H9 (cell line): ENCODE data around the gene SYT2. TPM values are rescaled to one million over a fixed set of nuclear protein-coding genes. Genes with fewer than 3 reads are reported as not detected.

ENCODE experiments used
- DNase-seq: peaks from one replicate; pipeline ENCODE4 v3.0.0-alpha.2; 2017
- H2AFZ ChIP-seq: one replicate; pipeline ENCODE4 v1.6.1; 2013; ENCODE audit warnings: mild to moderate bottlenecking, low read length, control low read depth, moderate library complexity
- H2AK5ac ChIP-seq: 2 replicates; pipeline ENCODE4 v1.6.1; 2013; ENCODE audit warnings: low read length, control low read depth, mixed read lengths; ENCODE audit not compliant: insufficient read length
- H2BK120ac ChIP-seq: one replicate; pipeline ENCODE4 v1.6.1; 2013; ENCODE audit warnings: low read depth, mild to moderate bottlenecking, low read length, control low read depth, inconsistent platforms; ENCODE audit not compliant: poor library complexity, severe bottlenecking
- H2BK12ac ChIP-seq: 2 replicates; pipeline ENCODE4 v1.6.1; 2013; ENCODE audit warnings: low read length, control low read depth, mixed read lengths, low read depth; ENCODE audit not compliant: insufficient read length
- H2BK15ac ChIP-seq: 2 replicates; pipeline ENCODE4 v1.6.1; 2013; ENCODE audit warnings: low read depth, low read length, control low read depth
- H2BK20ac ChIP-seq: one replicate; pipeline ENCODE4 v1.6.1; 2013; ENCODE audit warnings: low read depth, mild to moderate bottlenecking, low read length, control low read depth, inconsistent platforms; ENCODE audit not compliant: poor library complexity, severe bottlenecking
- H2BK5ac ChIP-seq: 2 replicates; pipeline ENCODE4 v1.6.1; 2013; ENCODE audit warnings: low read length, control low read depth, mixed read lengths; ENCODE audit not compliant: insufficient read length
- H3K14ac ChIP-seq: 2 replicates; pipeline ENCODE4 v1.6.1; 2013; ENCODE audit warnings: low read length, control low read depth; ENCODE audit not compliant: insufficient read depth
- H3K18ac ChIP-seq: 2 replicates; pipeline ENCODE4 v1.6.1; 2013; ENCODE audit warnings: low read depth, mild to moderate bottlenecking, mixed read lengths, low read length, control low read depth; ENCODE audit not compliant: insufficient read length
- H3K23ac ChIP-seq: 2 replicates; pipeline ENCODE4 v1.6.1; 2013; ENCODE audit warnings: low read length, control low read depth, mixed read lengths, low read depth; ENCODE audit not compliant: insufficient read length
- H3K23me2 ChIP-seq: 2 replicates; pipeline ENCODE4 v1.6.1; 2013; ENCODE audit warnings: low read depth, mild to moderate bottlenecking, mixed read lengths, low read length, control low read depth; ENCODE audit not compliant: insufficient read length, poor library complexity, severe bottlenecking
- H3K27ac ChIP-seq: 2 replicates; pipeline ENCODE4 v1.5.1; 2013; ENCODE audit warnings: low read length, control low read depth, mixed read lengths, low read depth; ENCODE audit not compliant: insufficient read length
- H3K27me3 ChIP-seq: 2 replicates; pipeline ENCODE4 v1.6.1; 2013; ENCODE audit warnings: low read length, control low read depth, inconsistent platforms; ENCODE audit not compliant: insufficient read depth
- H3K4ac ChIP-seq: 2 replicates; pipeline ENCODE4 v1.6.1; 2013; ENCODE audit warnings: low read depth, mild to moderate bottlenecking, control low read depth, inconsistent platforms, low read length, moderate library complexity
- H3K4me1 ChIP-seq: 2 replicates; pipeline ENCODE4 v1.6.1; 2013; ENCODE audit warnings: low read length, control low read depth, inconsistent platforms; ENCODE audit not compliant: insufficient read depth
- H3K4me2 ChIP-seq: 2 replicates; pipeline ENCODE4 v1.6.1; 2013; ENCODE audit warnings: low read length, control low read depth, mixed read lengths; ENCODE audit not compliant: insufficient read length, insufficient read depth
- H3K56ac ChIP-seq: 2 replicates; pipeline ENCODE4 v1.6.1; 2013; ENCODE audit warnings: low read depth, mild to moderate bottlenecking, mixed read lengths, low read length, control low read depth; ENCODE audit not compliant: insufficient read length
- H3K79me1 ChIP-seq: 2 replicates; pipeline ENCODE4 v1.6.1; 2013; ENCODE audit warnings: low read depth, mild to moderate bottlenecking, moderate library complexity, low read length, control low read depth, inconsistent platforms; ENCODE audit not compliant: insufficient read depth, poor library complexity, severe bottlenecking
- H3K79me2 ChIP-seq: 2 replicates; pipeline ENCODE4 v1.6.1; 2013; ENCODE audit warnings: low read length, control low read depth, inconsistent platforms; ENCODE audit not compliant: insufficient read depth
- H3K9ac ChIP-seq: 2 replicates; pipeline ENCODE4 v1.6.1; 2013; ENCODE audit warnings: low read length, control low read depth, mixed read lengths; ENCODE audit not compliant: insufficient read length; ENCODE audit errors: extremely low read depth
- H3K9me3 ChIP-seq: one replicate; pipeline ENCODE4 v1.6.1; 2013; ENCODE audit warnings: low read depth, low read length, inconsistent platforms; ENCODE audit not compliant: control insufficient read depth
- H3T11ph ChIP-seq: one replicate; pipeline ENCODE4 v1.6.1; 2013; ENCODE audit warnings: mild to moderate bottlenecking, low read length, control low read depth, inconsistent platforms
- H4K20me1 ChIP-seq: one replicate; pipeline ENCODE4 v1.6.1; 2013; ENCODE audit not compliant: control insufficient read depth, insufficient read length, insufficient read depth
- H4K5ac ChIP-seq: 2 replicates; pipeline ENCODE4 v1.6.1; 2013; ENCODE audit warnings: low read depth, mild to moderate bottlenecking, mixed read lengths, low read length, control low read depth; ENCODE audit not compliant: insufficient read length
- H4K8ac ChIP-seq: replicated peaks from 2 replicates; pipeline ENCODE4 v1.6.1; 2013; ENCODE audit warnings: low read length, control low read depth, mixed read lengths, low read depth; ENCODE audit not compliant: insufficient read length
- H4K91ac ChIP-seq: 2 replicates; pipeline ENCODE4 v1.6.1; 2013; ENCODE audit warnings: low read depth, mild to moderate bottlenecking, moderate library complexity, mixed read lengths, low read length, control low read depth; ENCODE audit not compliant: insufficient read length
- H3K27ac Mint-ChIP-seq, 3 experiments: 2 replicates in 2 of 3; 3 replicates in 1 of 3; pipeline ENCODE4 v1.8.0; 2020 to 2021; ENCODE audit warnings: mixed read lengths in 3 of 3, mild to moderate bottlenecking in 1 of 3, moderate library complexity in 1 of 3
- H3K27me3 Mint-ChIP-seq: 2 replicates; pipeline ENCODE4 v1.8.0; 2021; ENCODE audit warnings: low read depth, mild to moderate bottlenecking, moderate library complexity, mixed read lengths
- H3K36me3 Mint-ChIP-seq, 3 experiments: 2 replicates in 2 of 3; 3 replicates in 1 of 3; pipeline ENCODE4 v1.8.0; 2020 to 2021; ENCODE audit warnings: low read depth in 3 of 3, mixed read lengths in 3 of 3; ENCODE audit not compliant: insufficient read depth in 1 of 3
- H3K4me1 Mint-ChIP-seq, 2 experiments: 2 replicates each; pipeline ENCODE4 v1.8.0; 2020; ENCODE audit warnings: mixed read lengths in 2 of 2
- H3K4me3 Mint-ChIP-seq, 2 experiments: 2 replicates in 1 of 2; 3 replicates in 1 of 2; pipeline ENCODE4 v1.8.0; 2020 to 2021; ENCODE audit warnings: mild to moderate bottlenecking in 2 of 2, mixed read lengths in 2 of 2, moderate library complexity in 1 of 2
- H3K9me3 Mint-ChIP-seq, 2 experiments: 2 replicates in 1 of 2; 3 replicates in 1 of 2; pipeline ENCODE4 v1.8.0; 2020; ENCODE audit warnings: mild to moderate bottlenecking in 2 of 2, mixed read lengths in 2 of 2, moderate library complexity in 1 of 2
- WGBS: extraction: QIAGEN DNeasy Blood & Tissue Kit; methylation state at CpG from one replicate; pipeline ENCODE4 v1.1.7; 2013; ENCODE audit warnings: missing lambda C conversion rate, low lambda C conversion rate, mixed read lengths; ENCODE audit not compliant: insufficient read length; ENCODE audit errors: extremely low coverage; 5-methylcytosine and 5-hydroxymethylcytosine counted together
- total RNA-seq: library from RNA; stranded (reverse); gene quantifications from 2 replicates; pipeline ENCODE4 v1.2.1, GENCODE V29; 2021
- TF ChIP-seq, protein P1 (sequence below): fragments of 200-600 bp; sonication (generic); conservative IDR thresholded peaks from 3 replicates; pipeline ENCODE4 v1.8.0; 2021; ENCODE audit warnings: antibody characterized with exemption, mild to moderate bottlenecking

Gene SYT2
- total RNA-seq, 1 experiment from 2014 or later = 3.3 TPM

DNA sequence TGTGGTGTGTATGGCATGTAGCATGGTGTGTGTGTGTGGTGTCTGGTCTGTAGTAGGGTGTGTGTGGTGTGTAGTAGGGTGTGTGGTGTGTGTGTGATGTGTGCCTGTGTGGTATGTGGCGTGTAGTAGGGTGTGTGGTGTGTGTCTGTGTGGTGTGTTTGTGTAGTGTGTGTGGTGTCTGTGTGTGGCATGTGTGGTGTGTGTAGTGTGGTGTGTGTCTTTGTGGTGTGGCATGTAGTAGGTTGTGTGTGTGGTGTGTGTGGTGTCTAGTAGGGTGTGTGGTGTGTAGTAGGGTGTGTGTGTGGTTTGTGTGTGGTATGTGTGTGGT is 85.5 kb downstream of the SYT2 start:
- Histone ChIP-seq H3K79me2 (no peaks in the 10 kb centered on the region), H2AFZ (no peak overlapping the region), H3K4me2 (no peak overlapping the region), H3K14ac (no peak overlapping the region), H3K27ac (no peak overlapping the region), H4K91ac (no peak overlapping the region), H3K23ac (no peak overlapping the region), H2BK15ac (no peak overlapping the region), H3K9ac (no peak overlapping the region), H3K56ac (no peak overlapping the region), H2AK5ac (no peak overlapping the region), H3K4me1 (no peaks in the 10 kb centered on the region; the same call in 1 of the 2 replicates), H2BK20ac (no peak overlapping the region), H3K27me3 (no peaks in the 10 kb centered on the region), H3K9me3 (no peaks in the 10 kb centered on the region), H3K79me1 (no peaks in the 10 kb centered on the region), H3K4ac (no peak overlapping the region), H2BK120ac (no peak overlapping the region), H4K20me1 (no peaks in the 10 kb centered on the region), H3T11ph (no peak overlapping the region), H2BK5ac (no peak overlapping the region), H4K5ac (peak overlapping the region; percentile 0), H2BK12ac (no peak overlapping the region), H3K18ac (peak overlapping the region; percentile 0), H3K23me2 (no peaks in the 10 kb centered on the region), H4K8ac (peak overlapping the region; percentile 2)
- Mint-ChIP-seq H3K9me3 (no peaks in the 10 kb centered on the region), H3K27me3 (no peaks in the 10 kb centered on the region; the same call in 1 of the 2 replicates), H3K4me1 (peaks cover 17 to 18% of the 10 kb centered on the region in 2 experiments), H3K27ac (no peak overlapping the region), H3K36me3 (no peaks in the 10 kb centered on the region), H3K4me3 (no peak overlapping the region)
- DNase-seq = no peak
- TF ChIP-seq, protein P1, sequence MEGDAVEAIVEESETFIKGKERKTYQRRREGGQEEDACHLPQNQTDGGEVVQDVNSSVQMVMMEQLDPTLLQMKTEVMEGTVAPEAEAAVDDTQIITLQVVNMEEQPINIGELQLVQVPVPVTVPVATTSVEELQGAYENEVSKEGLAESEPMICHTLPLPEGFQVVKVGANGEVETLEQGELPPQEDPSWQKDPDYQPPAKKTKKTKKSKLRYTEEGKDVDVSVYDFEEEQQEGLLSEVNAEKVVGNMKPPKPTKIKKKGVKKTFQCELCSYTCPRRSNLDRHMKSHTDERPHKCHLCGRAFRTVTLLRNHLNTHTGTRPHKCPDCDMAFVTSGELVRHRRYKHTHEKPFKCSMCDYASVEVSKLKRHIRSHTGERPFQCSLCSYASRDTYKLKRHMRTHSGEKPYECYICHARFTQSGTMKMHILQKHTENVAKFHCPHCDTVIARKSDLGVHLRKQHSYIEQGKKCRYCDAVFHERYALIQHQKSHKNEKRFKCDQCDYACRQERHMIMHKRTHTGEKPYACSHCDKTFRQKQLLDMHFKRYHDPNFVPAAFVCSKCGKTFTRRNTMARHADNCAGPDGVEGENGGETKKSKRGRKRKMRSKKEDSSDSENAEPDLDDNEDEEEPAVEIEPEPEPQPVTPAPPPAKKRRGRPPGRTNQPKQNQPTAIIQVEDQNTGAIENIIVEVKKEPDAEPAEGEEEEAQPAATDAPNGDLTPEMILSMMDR = no peak
- WGBS = 100% methylated on average over 1 of the region's 1 CpG
